HepG2 (cell line): ENCODE data around the gene ZSCAN20. TPM values are rescaled to one million over a fixed set of nuclear protein-coding genes. Genes with fewer than 3 reads are reported as not detected.

Experiments
- ATAC-seq: fragments of 200-7000 bp; cut with Tn5 transposase; 3 replicates; pipeline ENCODE4 v1.9.1; 2020; ENCODE audit warnings: mild to moderate bottlenecking, moderate library complexity
- BruUV-seq: library from RNA; stranded (reverse); fragments of 400-500 nt; replicated peaks from 2 replicates; lab custom pipeline; 2021; lab: Mats Ljungman, UMichigan
- CTCF ChIA-PET: fragments of 300-600 bp; formaldehyde crosslinking; extraction: SDS; loops from one replicate; lab custom pipeline; 2021; ENCODE audit warnings: low total read pairs, inconsistent platforms, low intra/inter-chr PET ratio; lab: Yijun Ruan, JAX
- POLR2A ChIA-PET: fragments of 350-600 bp; sonication (Branson Sonifier 250); formaldehyde crosslinking; loops from one replicate; lab custom pipeline; 2020; ENCODE audit warnings: antibody characterized with exemption, inconsistent platforms; lab: Yijun Ruan, JAX
- DNase-seq: peaks from one replicate; pipeline ENCODE4 v3.0.0-alpha.2; 2015; ENCODE audit warnings: low spot score
- FAIRE-seq: peaks from 3 replicates; lab custom pipeline; 2011; peaks lifted over from hg19 to GRCh38; lab: Jason Lieb, UNC
- H2AFZ ChIP-seq: one replicate; pipeline ENCODE4 v1.6.1; 2011; ENCODE audit warnings: low read length, inconsistent platforms
- H3K27ac ChIP-seq: fragments of 300-600 bp; 3 replicates; pipeline ENCODE4 v1.8.0; 2011; ENCODE audit warnings: mixed run types, mild to moderate bottlenecking, mixed read lengths, low read length, inconsistent platforms; ENCODE audit not compliant: insufficient read depth; ENCODE audit errors: extremely low read length
- H3K27me3 ChIP-seq, 2 experiments: fragments of 200-600 bp in 1 of 2; 2 replicates in 1 of 2; 3 replicates in 1 of 2; pipeline versions ENCODE4 v1.6.0 to v1.8.0; 2011; ENCODE audit warnings: low read length in 2 of 2, mild to moderate bottlenecking in 2 of 2, moderate library complexity in 2 of 2, inconsistent platforms in 1 of 2; ENCODE audit not compliant: insufficient read depth in 2 of 2, control insufficient read depth in 1 of 2
- H3K36me3 ChIP-seq, 2 experiments: fragments of 200-600 bp in 1 of 2; replicated peaks in 1 of 2; 2 replicates in 1 of 2; 3 replicates in 1 of 2; pipeline versions ENCODE4 v1.5.1 to v1.8.0; 2011; ENCODE audit warnings: low read length in 2 of 2, inconsistent platforms in 1 of 2; ENCODE audit not compliant: insufficient read depth in 2 of 2, control insufficient read depth in 1 of 2
- H3K4me1 ChIP-seq: 2 replicates; pipeline ENCODE4 v1.5.1; 2012; ENCODE audit warnings: low read length, inconsistent platforms; ENCODE audit not compliant: insufficient read depth
- H3K4me2 ChIP-seq: 2 replicates; pipeline ENCODE4 v1.6.0; 2011; ENCODE audit warnings: low read depth, low read length, inconsistent platforms
- H3K4me3 ChIP-seq, 3 experiments: fragments of 200-600 bp in 1 of 3; sonication (generic), shearing (Covaris generic) in 1 of 3; replicated peaks in 1 of 3; 2 replicates each; pipeline ENCODE4 v1.5.1; 2011 to 2016; ENCODE audit warnings: low read length in 3 of 3, inconsistent platforms in 2 of 3, low read depth in 2 of 3, mild to moderate bottlenecking in 2 of 3, control low read depth in 1 of 3, mixed read lengths in 1 of 3; ENCODE audit not compliant: insufficient read depth in 1 of 3
- H3K79me2 ChIP-seq: one replicate; pipeline ENCODE4 v1.6.1; 2011; ENCODE audit warnings: low read length, inconsistent platforms; ENCODE audit not compliant: insufficient read depth
- H3K9ac ChIP-seq: 2 replicates; pipeline ENCODE4 v1.6.0; 2011; ENCODE audit warnings: mild to moderate bottlenecking, low read depth, low read length, inconsistent platforms; ENCODE audit not compliant: insufficient read depth
- H3K9me3 ChIP-seq: 2 replicates; pipeline ENCODE4 v1.5.1; 2012; ENCODE audit warnings: mild to moderate bottlenecking, low read length
- H4K20me1 ChIP-seq: 2 replicates; pipeline ENCODE4 v1.6.0; 2011; ENCODE audit warnings: inconsistent platforms, mild to moderate bottlenecking, low read length, moderate library complexity; ENCODE audit not compliant: insufficient read depth
- AGO2 ChIP-seq: fragments of 200-400 bp; formaldehyde crosslinking; optimal IDR thresholded peaks from 2 replicates; pipeline ENCODE3; 2017; ENCODE audit warnings: mild to moderate bottlenecking, low read depth, low read length, moderate library complexity
- CREB3 ChIP-seq: sonication (generic); formaldehyde crosslinking; IDR thresholded peaks from 2 replicates; pipeline ENCODE4 v1.5.0; 2020; ENCODE audit warnings: missing genetic modification reagents
- ETV5 ChIP-seq: IDR thresholded peaks from 2 replicates; pipeline ENCODE4 v1.6.1; 2018; ENCODE audit warnings: missing biosample characterization, missing genetic modification reagents, inconsistent platforms, borderline replicate concordance
- GABPB1 ChIP-seq: IDR thresholded peaks from 2 replicates; pipeline ENCODE4 v1.6.1; 2016; ENCODE audit warnings: mild to moderate bottlenecking, missing genetic modification reagents, moderate library complexity, missing compliant biosample characterization
- NCOA5 ChIP-seq: sonication (generic); formaldehyde crosslinking; IDR thresholded peaks from 2 replicates; pipeline ENCODE4 v1.4.0; 2020; ENCODE audit warnings: missing genetic modification reagents
- PHF20 ChIP-seq: sonication (generic); formaldehyde crosslinking; IDR thresholded peaks from 2 replicates; pipeline ENCODE4 v1.5.0; 2020; ENCODE audit warnings: mild to moderate bottlenecking, missing genetic modification reagents
- RELA ChIP-seq: sonication (generic); formaldehyde crosslinking; IDR thresholded peaks from 2 replicates; pipeline ENCODE4 v1.4.0; 2020; ENCODE audit warnings: missing genetic modification reagents
- TFE3 ChIP-seq: IDR thresholded peaks from 2 replicates; pipeline ENCODE4 v1.6.1; 2016
- ZBTB44 ChIP-seq: sonication (generic); formaldehyde crosslinking; IDR thresholded peaks from 2 replicates; pipeline ENCODE4 v1.4.0; 2020; ENCODE audit warnings: missing genetic modification reagents
- ZNF10 ChIP-seq: sonication (generic); formaldehyde crosslinking; IDR thresholded peaks from 2 replicates; pipeline ENCODE4 v1.4.0; 2020; ENCODE audit warnings: mild to moderate bottlenecking, low read depth, missing genetic modification reagents, borderline replicate concordance
- ZNF550 ChIP-seq: sonication (generic); formaldehyde crosslinking; IDR thresholded peaks from 2 replicates; pipeline ENCODE4 v1.4.0; 2020; ENCODE audit warnings: mild to moderate bottlenecking, missing genetic modification reagents, borderline replicate concordance
- ZNF558 ChIP-seq: sonication (generic); formaldehyde crosslinking; IDR thresholded peaks from 2 replicates; pipeline ENCODE4 v1.9.0; 2022; ENCODE audit warnings: mild to moderate bottlenecking, missing genetic modification reagents, borderline replicate concordance
- ZNF577 ChIP-seq: sonication (generic); formaldehyde crosslinking; IDR thresholded peaks from 2 replicates; pipeline ENCODE4 v1.4.0; 2020; ENCODE audit warnings: mild to moderate bottlenecking, low read depth, missing genetic modification reagents, borderline replicate concordance
- ZNF615 ChIP-seq: sonication (generic); formaldehyde crosslinking; IDR thresholded peaks from 2 replicates; pipeline ENCODE4 v1.5.0; 2020; ENCODE audit warnings: mild to moderate bottlenecking, missing genetic modification reagents, borderline replicate concordance
- ZNF710 ChIP-seq: sonication (generic); formaldehyde crosslinking; IDR thresholded peaks from 2 replicates; pipeline ENCODE4 v1.5.0; 2020; ENCODE audit warnings: mild to moderate bottlenecking, missing genetic modification reagents, borderline replicate concordance
- ZNF768 ChIP-seq: sonication (generic); formaldehyde crosslinking; IDR thresholded peaks from 2 replicates; pipeline ENCODE4 v1.4.0; 2020; ENCODE audit warnings: missing genetic modification reagents
- ZNF800 ChIP-seq: sonication (generic); formaldehyde crosslinking; IDR thresholded peaks from 2 replicates; pipeline ENCODE4 v1.4.0; 2020; ENCODE audit warnings: missing genetic modification reagents
- WGBS: methylation state at CpG from one replicate; pipeline ENCODE4 v1.1.6; 2017; ENCODE audit warnings: low lambda C conversion rate; 5-methylcytosine and 5-hydroxymethylcytosine counted together
- in situ Hi-C: cut with HindIII; loops from 2 replicates; pipeline ENCODE4 v1.10.0; 2017; ENCODE audit warnings: low pct_unique_long_range_greater_than_20kb; ENCODE audit not compliant: extremely low pct_ligation_motif_present
- intact Hi-C: fragments of 100-400 bp; cut with micrococcal nuclease; formaldehyde crosslinking; loops from one replicate; pipeline ENCODE4 v1.10.0; 2022; ENCODE audit not compliant: unreplicated experiment
- polyA plus RNA-seq, 8 experiments: library from polyadenylated mRNA; depleted of rRNA in 3 of 8; stranded (reverse) in 7 of 8; unstranded in 1 of 8; fragments of >200 nt; fragmentation: Illumina TruSeq in 4 of 8; extraction: Trizol in 4 of 8; gene quantifications; 2 replicates each; pipeline versions ENCODE4 v1.2.1 to v1.2.3, GENCODE V29; 2011 to 2016; ENCODE audit warnings: low read depth in 4 of 8, missing spikeins in 1 of 8, mixed read lengths in 1 of 8; ENCODE audit not compliant: insufficient read depth in 1 of 8
- total RNA-seq, 5 experiments: library from RNA; depleted of rRNA; stranded (reverse); fragments of >200 nt; fragmentation: Illumina TruSeq; extraction: Trizol; gene quantifications; 2 replicates each; pipeline ENCODE4 v1.2.3, GENCODE V29; 2016; ENCODE audit warnings: low read depth in 1 of 5

Gene ZSCAN20
- total and polyA plus RNA-seq, 2 of the 13 experiments (the other 11 are each of a cell fraction or from before 2014, with no cell fraction given) = 1.1 to 2.8 TPM

- H3K27me3 ChIP-seq = peaks cover 3 to 12% of the 10 kb centered on the region in 2 experiments; a peak in 2 of 5 replicates
- no peak overlapping the region for H3K4me2 ChIP-seq
- no peak for DNase-seq
- no peaks in the 10 kb centered on the region for H3K79me2 ChIP-seq
- WGBS = 72% methylated on average over 6 of the region's 6 CpGs
- no peak overlapping the region for H3K9ac ChIP-seq
- H3K4me1 ChIP-seq = peaks cover 9% of the 10 kb centered on the region
- ChIA-PET CTCF (no interaction called here), POLR2A (no interaction called here)
- ATAC-seq = no peak
- intact Hi-C loops = no loop called here
- no peaks in the 10 kb centered on the region for H4K20me1 ChIP-seq
- H3K9me3 ChIP-seq = no peaks in the 10 kb centered on the region
- H3K36me3 ChIP-seq = no peaks in the 10 kb centered on the region
- no peak overlapping the region for H3K27ac ChIP-seq
- H3K4me3 ChIP-seq = no peak overlapping the region
- no peak overlapping the region for H2AFZ ChIP-seq
- BruUV-seq = no TSS peak
- no peak for FAIRE-seq
- in situ Hi-C loops = loop anchor here (10.0 kb wide), 1 partner anchor 91 kb away; no protein-coding TSS in a partner anchor
- TF ChIP-seq RELA (CRISPR knock-in tag) (no peak), ZNF800 (CRISPR knock-in tag) (no peak), ZNF710 (CRISPR knock-in tag) (no peak), ZNF10 (CRISPR knock-in tag) (no peak), ZNF768 (CRISPR knock-in tag) (no peak), TFE3 (no peak), ZNF577 (no peak), ZBTB44 (CRISPR knock-in tag) (no peak), ZNF615 (CRISPR knock-in tag) (no peak), CREB3 (CRISPR knock-in tag) (no peak), NCOA5 (CRISPR knock-in tag) (no peak), ETV5 (no peak), PHF20 (CRISPR knock-in tag) (no peak), GABPB1 (CRISPR knock-in tag) (no peak), ZNF550 (CRISPR knock-in tag) (no peak), ZNF558 (CRISPR knock-in tag) (no peak), AGO2 (no peak)
Observed at GRCh38 chr1:33466159-33466558, 6.3 kb upstream of the ZSCAN20 start.
